ENCODE data around the gene FOXO6. TPM values are rescaled to one million over a fixed set of nuclear protein-coding genes. Genes with fewer than 3 reads are reported as not detected.

The FOXO6 gene
- total and polyA plus RNA-seq, 2 donors (not counting 1 experiment from before 2014, with no cell fraction given), result 0.06 to 0.15 TPM

DNA sequence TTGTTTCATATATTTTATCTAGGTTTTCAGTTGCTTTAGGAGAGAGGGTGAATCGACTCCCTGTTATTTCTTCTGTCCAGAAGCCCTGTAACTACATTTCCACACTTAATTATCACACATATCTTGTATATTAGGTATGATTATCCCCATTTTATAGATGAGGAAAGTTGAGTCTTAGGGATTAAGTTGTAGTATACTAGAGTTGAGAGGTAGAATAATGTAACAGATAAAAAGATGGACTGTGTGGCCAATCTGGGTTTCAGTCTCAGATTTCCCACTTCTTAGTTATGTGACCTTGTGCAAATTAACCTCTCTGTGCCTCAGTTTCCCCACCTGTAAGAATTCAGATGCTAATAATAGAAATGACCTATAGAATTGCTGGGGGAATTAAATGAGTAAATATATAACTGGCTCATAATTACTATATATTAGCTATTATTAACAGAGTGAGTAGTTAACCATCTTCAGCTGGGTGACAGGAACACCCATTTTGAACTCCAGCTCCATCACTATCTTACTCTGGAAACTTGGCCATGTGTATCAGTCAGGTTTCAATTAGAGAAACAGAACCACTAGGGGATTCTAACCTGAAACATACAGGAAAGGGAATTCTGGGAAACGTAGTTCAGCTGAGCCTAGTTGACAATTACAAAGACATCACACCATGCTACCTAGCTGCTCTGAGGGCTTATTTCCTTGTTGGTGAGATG, 20.4 kb upstream of the FOXO6 start:
- Histone ChIP-seq H3K9ac (ENCODE audit: low read length) (no peak overlapping the region), H3K27ac (ENCODE audit: low read length in 2 of 2) (no peak overlapping the region), H2AFZ (ENCODE audit: insufficient read depth, low read depth, low read length, poor library complexity, severe bottlenecking) (no peak overlapping the region), H3K79me2 (ENCODE audit: control insufficient read depth, insufficient read depth, low read length) (no peaks in the 10 kb centered on the region), H3K36me3 (replicated peaks in 1 of 2; ENCODE audit: control extremely low read depth in 1 of 2, control insufficient read depth in 1 of 2, extremely low read depth in 1 of 2, insufficient read depth in 2 of 2, low read length in 1 of 2) (no peaks in the 10 kb centered on the region), H3K9me3 (ENCODE audit: control extremely low read depth in 1 of 3, control insufficient read depth in 2 of 3, insufficient read depth in 1 of 3, low read length in 2 of 3) (peaks cover 5 to 12% (median 5%) of the 10 kb centered on the region in 3 donors), H3K27me3 (replicated peaks in 1 of 4; ENCODE audit: control extremely low read depth in 1 of 4, control insufficient read depth in 3 of 4, insufficient read depth in 4 of 4, low read length in 3 of 4) (no peaks in the 10 kb centered on the region), H4K20me1 (ENCODE audit: control insufficient read depth, insufficient read depth, low read length, poor library complexity, severe bottlenecking) (no peaks in the 10 kb centered on the region), H3K4me2 (replicated peaks; ENCODE audit: low read depth, low read length, poor library complexity, severe bottlenecking) (no peak overlapping the region), H3K4me3 (ENCODE audit: control extremely low read depth in 1 of 5, extremely low read depth in 1 of 5, insufficient read depth in 1 of 5, low read depth in 2 of 5, low read length in 4 of 5) (no peak overlapping the region), H3K4me1 (ENCODE audit: control insufficient read depth in 2 of 2, insufficient read depth in 2 of 2, low read length in 2 of 2) (no peaks in the 10 kb centered on the region)
- ChIA-PET CTCF (no interaction called here), POLR2A (interaction anchor here (0.5 kb wide), 1 partner anchor 377 kb away, joined by 4 read pairs; no protein-coding TSS in a partner anchor)
- WGBS (ENCODE audit: insufficient coverage), result no CpG with 5 or more reads among the region's 2 CpGs
- DNase-seq (no peak), ATAC-seq (ENCODE audit: low read depth) (no peak)
- H3K9me3 Mint-ChIP-seq (ENCODE audit: insufficient read depth), result peaks cover 5% of the 10 kb centered on the region
- peaks cover 4% of the 10 kb centered on the region for H3K4me1 Mint-ChIP-seq
- no peak overlapping the region for H3K4me3 Mint-ChIP-seq
- H3K27ac Mint-ChIP-seq, result no peak overlapping the region
- H3K27me3 Mint-ChIP-seq, result peaks cover 17% of the 10 kb centered on the region
- intact Hi-C loops (cut with micrococcal nuclease), result no loop called here
- TF ChIP-seq EZH2 (IDR thresholded peaks at IDR 0.05; ENCODE audit: borderline replicate concordance, insufficient read depth, low read depth, low read length, poor library complexity, severe bottlenecking), result no peak
- TF ChIP-seq, protein P1, sequence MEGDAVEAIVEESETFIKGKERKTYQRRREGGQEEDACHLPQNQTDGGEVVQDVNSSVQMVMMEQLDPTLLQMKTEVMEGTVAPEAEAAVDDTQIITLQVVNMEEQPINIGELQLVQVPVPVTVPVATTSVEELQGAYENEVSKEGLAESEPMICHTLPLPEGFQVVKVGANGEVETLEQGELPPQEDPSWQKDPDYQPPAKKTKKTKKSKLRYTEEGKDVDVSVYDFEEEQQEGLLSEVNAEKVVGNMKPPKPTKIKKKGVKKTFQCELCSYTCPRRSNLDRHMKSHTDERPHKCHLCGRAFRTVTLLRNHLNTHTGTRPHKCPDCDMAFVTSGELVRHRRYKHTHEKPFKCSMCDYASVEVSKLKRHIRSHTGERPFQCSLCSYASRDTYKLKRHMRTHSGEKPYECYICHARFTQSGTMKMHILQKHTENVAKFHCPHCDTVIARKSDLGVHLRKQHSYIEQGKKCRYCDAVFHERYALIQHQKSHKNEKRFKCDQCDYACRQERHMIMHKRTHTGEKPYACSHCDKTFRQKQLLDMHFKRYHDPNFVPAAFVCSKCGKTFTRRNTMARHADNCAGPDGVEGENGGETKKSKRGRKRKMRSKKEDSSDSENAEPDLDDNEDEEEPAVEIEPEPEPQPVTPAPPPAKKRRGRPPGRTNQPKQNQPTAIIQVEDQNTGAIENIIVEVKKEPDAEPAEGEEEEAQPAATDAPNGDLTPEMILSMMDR (IDR thresholded peaks at IDR 0.05), result no peak

DNA sequence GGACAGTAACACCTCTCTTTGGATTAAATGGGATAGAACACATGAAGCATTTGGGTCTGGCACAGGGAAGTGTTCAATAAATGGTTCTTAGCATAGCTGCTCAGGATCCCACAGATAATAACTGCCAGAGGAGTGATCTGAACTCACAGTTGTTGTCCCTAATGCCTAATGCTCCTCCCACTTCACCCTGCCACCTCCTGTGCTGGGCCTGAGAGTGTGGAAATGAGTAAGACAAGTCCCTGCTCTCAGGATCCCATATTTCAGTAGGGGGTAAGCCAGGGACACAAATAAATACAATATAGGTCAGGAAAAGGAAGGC, 19.9 kb upstream of the FOXO6 start:
- intact Hi-C loops (cut with micrococcal nuclease), result no loop called here
- CTCF ChIA-PET, result no interaction called here
- H3K27ac Mint-ChIP-seq, result no peak overlapping the region
- no peak overlapping the region for H3K9ac ChIP-seq (ENCODE audit: low read length)
- no peak overlapping the region for H3K4me3 Mint-ChIP-seq
- H2AFZ ChIP-seq (ENCODE audit: insufficient read depth, low read depth, low read length, poor library complexity, severe bottlenecking), result no peak overlapping the region
- H3K27ac ChIP-seq (ENCODE audit: low read length in 2 of 2), result no peak overlapping the region
- peaks cover 5 to 12% (median 5%) of the 10 kb centered on the region in 3 donors for H3K9me3 ChIP-seq (ENCODE audit: control extremely low read depth in 1 of 3, control insufficient read depth in 2 of 3, insufficient read depth in 1 of 3, low read length in 2 of 3)
- no peaks in the 10 kb centered on the region for H3K4me1 ChIP-seq (ENCODE audit: control insufficient read depth in 2 of 2, insufficient read depth in 2 of 2, low read length in 2 of 2)
- H3K4me3 ChIP-seq (ENCODE audit: control extremely low read depth in 1 of 5, extremely low read depth in 1 of 5, insufficient read depth in 1 of 5, low read depth in 2 of 5, low read length in 4 of 5), result no peak overlapping the region
- H3K4me1 Mint-ChIP-seq, result peaks cover 4% of the 10 kb centered on the region
- peaks cover 5% of the 10 kb centered on the region for H3K9me3 Mint-ChIP-seq (ENCODE audit: insufficient read depth)
- H3K79me2 ChIP-seq (ENCODE audit: control insufficient read depth, insufficient read depth, low read length), result no peaks in the 10 kb centered on the region
- peaks cover 22% of the 10 kb centered on the region for H3K27me3 Mint-ChIP-seq
- no peak for ATAC-seq (ENCODE audit: low read depth)
- TF ChIP-seq, protein P1 (IDR thresholded peaks at IDR 0.05), result no peak
- TF ChIP-seq EZH2 (IDR thresholded peaks at IDR 0.05; ENCODE audit: borderline replicate concordance, insufficient read depth, low read depth, low read length, poor library complexity, severe bottlenecking), result no peak
- no peak overlapping the region for H3K4me2 ChIP-seq (replicated peaks; ENCODE audit: low read depth, low read length, poor library complexity, severe bottlenecking)
- H3K27me3 ChIP-seq (replicated peaks in 1 of 4; ENCODE audit: control extremely low read depth in 1 of 4, control insufficient read depth in 3 of 4, insufficient read depth in 4 of 4, low read length in 3 of 4), result no peaks in the 10 kb centered on the region
- POLR2A ChIA-PET, result interaction anchor here (0.5 kb wide), 1 partner anchor 378 kb away, joined by 4 read pairs; no protein-coding TSS in a partner anchor
- H3K36me3 ChIP-seq (replicated peaks in 1 of 2; ENCODE audit: control extremely low read depth in 1 of 2, control insufficient read depth in 1 of 2, extremely low read depth in 1 of 2, insufficient read depth in 2 of 2, low read length in 1 of 2), result no peaks in the 10 kb centered on the region
- no peaks in the 10 kb centered on the region for H4K20me1 ChIP-seq (ENCODE audit: control insufficient read depth, insufficient read depth, low read length, poor library complexity, severe bottlenecking)
- no peak for DNase-seq

Data from B cell (primary cell).